Measurements from ENCODE around the gene PTRHD1.

The PTRHD1 gene

DNA sequence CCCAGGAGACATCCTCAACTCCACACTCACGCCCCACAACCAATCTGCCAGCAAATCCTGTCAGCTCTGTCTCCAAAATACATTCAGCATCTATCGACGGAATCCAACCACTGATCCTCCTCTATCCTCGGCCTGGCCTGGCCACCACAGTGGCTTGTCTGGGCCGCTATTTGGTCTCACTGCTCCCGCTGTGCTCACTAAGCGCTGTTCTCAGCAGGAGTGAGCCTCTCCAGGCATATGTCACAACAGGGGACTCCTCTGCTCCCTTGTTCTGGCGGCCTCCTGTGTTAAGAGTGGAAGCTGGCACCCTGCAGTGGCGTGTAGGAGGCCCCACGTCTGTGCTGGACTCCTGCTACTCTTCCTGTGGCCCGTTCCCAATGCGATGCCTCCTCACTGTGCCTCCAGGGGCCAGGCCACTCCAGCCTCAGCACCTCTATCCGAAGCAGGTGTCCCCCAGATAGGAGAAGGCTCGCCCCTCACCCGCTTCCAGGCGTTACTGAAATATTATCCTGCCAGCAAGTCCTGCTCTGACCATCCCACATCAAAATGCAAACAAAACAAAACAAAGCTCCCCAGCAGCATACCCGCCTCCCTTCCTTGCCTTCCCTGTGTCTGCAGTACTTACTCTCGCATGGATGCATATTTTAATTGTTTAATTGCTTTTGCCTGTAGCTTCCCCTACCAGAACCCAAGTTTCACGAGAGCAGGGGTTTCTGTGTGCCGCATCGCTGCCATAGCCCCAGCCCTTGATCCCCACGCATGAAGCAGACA, 39.9 kb upstream of the PTRHD1 start:
- no peak overlapping the region for H3K4me3 ChIP-seq (ENCODE audit: low read length)
- no peak for DNase-seq (ENCODE audit: low read depth)
- TF ChIP-seq, protein P1, sequence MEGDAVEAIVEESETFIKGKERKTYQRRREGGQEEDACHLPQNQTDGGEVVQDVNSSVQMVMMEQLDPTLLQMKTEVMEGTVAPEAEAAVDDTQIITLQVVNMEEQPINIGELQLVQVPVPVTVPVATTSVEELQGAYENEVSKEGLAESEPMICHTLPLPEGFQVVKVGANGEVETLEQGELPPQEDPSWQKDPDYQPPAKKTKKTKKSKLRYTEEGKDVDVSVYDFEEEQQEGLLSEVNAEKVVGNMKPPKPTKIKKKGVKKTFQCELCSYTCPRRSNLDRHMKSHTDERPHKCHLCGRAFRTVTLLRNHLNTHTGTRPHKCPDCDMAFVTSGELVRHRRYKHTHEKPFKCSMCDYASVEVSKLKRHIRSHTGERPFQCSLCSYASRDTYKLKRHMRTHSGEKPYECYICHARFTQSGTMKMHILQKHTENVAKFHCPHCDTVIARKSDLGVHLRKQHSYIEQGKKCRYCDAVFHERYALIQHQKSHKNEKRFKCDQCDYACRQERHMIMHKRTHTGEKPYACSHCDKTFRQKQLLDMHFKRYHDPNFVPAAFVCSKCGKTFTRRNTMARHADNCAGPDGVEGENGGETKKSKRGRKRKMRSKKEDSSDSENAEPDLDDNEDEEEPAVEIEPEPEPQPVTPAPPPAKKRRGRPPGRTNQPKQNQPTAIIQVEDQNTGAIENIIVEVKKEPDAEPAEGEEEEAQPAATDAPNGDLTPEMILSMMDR (IDR thresholded peaks at IDR 0.05; ENCODE audit: insufficient read depth, low read depth, low read length, missing control alignments) = no peak

- TF ChIP-seq, protein P1 (IDR thresholded peaks at IDR 0.05; ENCODE audit: insufficient read depth, low read depth, low read length, missing control alignments) = no peak
- DNase-seq (ENCODE audit: low read depth) = no peak
- H3K4me3 ChIP-seq (ENCODE audit: low read length) = no peak overlapping the region
Measured at GRCh38 chr2:24832521-24832920, 39.3 kb upstream of the PTRHD1 start.

- no peak for DNase-seq (ENCODE audit: low read depth)
- no peak overlapping the region for H3K4me3 ChIP-seq (ENCODE audit: low read length)
- TF ChIP-seq, protein P1 (IDR thresholded peaks at IDR 0.05; ENCODE audit: insufficient read depth, low read depth, low read length, missing control alignments) = no peak
Measured at GRCh38 chr2:24832073-24832461, 38.9 kb upstream of the PTRHD1 start.

GRCh38 chr2:24831221-24832072, 38.3 kb upstream of the PTRHD1 start:
- TF ChIP-seq, protein P1 (IDR thresholded peaks at IDR 0.05; ENCODE audit: insufficient read depth, low read depth, low read length, missing control alignments) = no peak
- no peak for DNase-seq (ENCODE audit: low read depth)
- no peak overlapping the region for H3K4me3 ChIP-seq (ENCODE audit: low read length)

DNA sequence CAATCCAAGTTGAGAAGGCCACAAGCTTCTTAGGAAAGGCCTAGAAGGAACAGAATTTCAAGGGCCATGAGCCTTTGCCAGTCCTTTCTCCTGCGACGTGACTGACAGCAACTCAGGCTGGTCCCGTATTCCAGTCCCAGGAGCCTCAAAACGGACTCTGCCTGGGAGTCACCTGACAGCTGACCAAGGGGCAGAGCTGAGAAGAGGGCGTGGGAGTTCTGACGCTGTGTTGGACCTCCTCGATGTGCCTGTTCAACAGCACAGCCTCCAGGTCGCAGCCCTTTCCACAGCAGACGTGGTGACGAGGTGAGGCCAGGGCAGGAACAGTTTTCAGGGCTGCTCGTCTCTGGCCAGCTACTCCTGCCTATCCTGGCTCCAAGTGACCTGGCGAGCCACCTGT, 37.6 kb upstream of the PTRHD1 start:
- no peak for DNase-seq (ENCODE audit: low read depth)
- TF ChIP-seq, protein P1 (IDR thresholded peaks at IDR 0.05; ENCODE audit: insufficient read depth, low read depth, low read length, missing control alignments) = no peak
- no peak overlapping the region for H3K4me3 ChIP-seq (ENCODE audit: low read length)

DNA sequence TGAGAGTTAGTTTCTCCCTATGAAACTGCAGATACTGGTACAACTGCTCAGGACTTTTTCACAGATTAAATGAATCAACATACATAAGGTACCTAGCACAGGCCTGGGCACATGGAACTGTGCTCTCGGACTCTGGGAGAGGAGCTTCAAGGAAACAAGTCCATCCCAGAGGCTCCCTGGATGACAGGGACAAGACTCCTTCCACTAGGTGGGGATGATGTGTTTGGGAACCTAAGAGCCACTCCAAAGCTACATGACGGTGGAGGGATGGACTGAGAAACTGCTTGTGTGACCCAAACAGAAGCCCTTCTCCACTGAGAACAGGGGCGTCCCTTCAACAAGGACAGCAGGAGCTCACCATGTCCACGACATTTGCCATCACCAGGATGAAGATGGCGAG, 37.2 kb upstream of the PTRHD1 start:
- H3K4me3 ChIP-seq (ENCODE audit: low read length) = no peak overlapping the region
- TF ChIP-seq, protein P1 (IDR thresholded peaks at IDR 0.05; ENCODE audit: insufficient read depth, low read depth, low read length, missing control alignments) = no peak
- DNase-seq (ENCODE audit: low read depth) = no peak
